Left cardiac atrium (tissue), 4 donors: ENCODE results near the gene TRIM31. TPM values are rescaled to one million over a fixed set of nuclear protein-coding genes. Genes with fewer than 3 reads are reported as not detected.

Experiments used
- ATAC-seq, 2 donors: fragments of 200-7000 bp; cut with Tn5 transposase; one replicate each; pipeline ENCODE4 v1.9.1; 2020; ENCODE audit warnings: mild to moderate bottlenecking in 2 of 2, moderate library complexity in 2 of 2
- DNase-seq: peaks from one replicate; pipeline ENCODE4 v3.0.0-alpha.2; 2020
- intact Hi-C, 2 donors: fragments of 100-400 bp; cut with DNase I; formaldehyde crosslinking; loops; one replicate each; pipeline versions ENCODE4 v1.14.1 to v1.15.1; 2022 to 2023
- long read RNA-seq: library from polyadenylated mRNA; unstranded; transcript quantifications from one replicate; pipeline ENCODE4 v2.0.0, GENCODE V29; 2021
- total RNA-seq, 2 donors: library from RNA; stranded (reverse); fragmentation: NEBNext Ultra II Directional; extraction: Animal tissue kit (Norgen Biotek cat#: 25700); gene quantifications; one replicate each; pipeline ENCODE4 v1.2.1, GENCODE V29; 2021
- donor health status: DM: no; HTN: yes; CAD: no.
- donor health status: DM: no; HTN: yes; CAD: no; lungs with severe emphysema.
- donor health status: DM: yes; HTN: yes; CAD: no.
- donor health status: Dilated cardiomyopathy.

Gene TRIM31, protein sequence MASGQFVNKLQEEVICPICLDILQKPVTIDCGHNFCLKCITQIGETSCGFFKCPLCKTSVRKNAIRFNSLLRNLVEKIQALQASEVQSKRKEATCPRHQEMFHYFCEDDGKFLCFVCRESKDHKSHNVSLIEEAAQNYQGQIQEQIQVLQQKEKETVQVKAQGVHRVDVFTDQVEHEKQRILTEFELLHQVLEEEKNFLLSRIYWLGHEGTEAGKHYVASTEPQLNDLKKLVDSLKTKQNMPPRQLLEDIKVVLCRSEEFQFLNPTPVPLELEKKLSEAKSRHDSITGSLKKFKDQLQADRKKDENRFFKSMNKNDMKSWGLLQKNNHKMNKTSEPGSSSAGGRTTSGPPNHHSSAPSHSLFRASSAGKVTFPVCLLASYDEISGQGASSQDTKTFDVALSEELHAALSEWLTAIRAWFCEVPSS
- not detected for total RNA-seq
- long read RNA-seq, result 0 reads

- DNase-seq (no peak), ATAC-seq (no peak)
- intact Hi-C loops, result loop anchor here in 1 of 2 donors (10.0 kb wide), 1 partner anchor 62 kb away; no protein-coding TSS in a partner anchor
Observed at GRCh38 chr6:30113003-30113759, at the start of gene TRIM31. Gene TRIM31, minus strand, starts transcription at chr6:30113090. Its CDS starts 285 bp downstream, at chr6:30112805.

GRCh38 chr6:30162265-30163089, 49.6 kb upstream of the TRIM31 start:
- DNase-seq (no peak), ATAC-seq (no peak)
- intact Hi-C loops, result no loop called here

DNA sequence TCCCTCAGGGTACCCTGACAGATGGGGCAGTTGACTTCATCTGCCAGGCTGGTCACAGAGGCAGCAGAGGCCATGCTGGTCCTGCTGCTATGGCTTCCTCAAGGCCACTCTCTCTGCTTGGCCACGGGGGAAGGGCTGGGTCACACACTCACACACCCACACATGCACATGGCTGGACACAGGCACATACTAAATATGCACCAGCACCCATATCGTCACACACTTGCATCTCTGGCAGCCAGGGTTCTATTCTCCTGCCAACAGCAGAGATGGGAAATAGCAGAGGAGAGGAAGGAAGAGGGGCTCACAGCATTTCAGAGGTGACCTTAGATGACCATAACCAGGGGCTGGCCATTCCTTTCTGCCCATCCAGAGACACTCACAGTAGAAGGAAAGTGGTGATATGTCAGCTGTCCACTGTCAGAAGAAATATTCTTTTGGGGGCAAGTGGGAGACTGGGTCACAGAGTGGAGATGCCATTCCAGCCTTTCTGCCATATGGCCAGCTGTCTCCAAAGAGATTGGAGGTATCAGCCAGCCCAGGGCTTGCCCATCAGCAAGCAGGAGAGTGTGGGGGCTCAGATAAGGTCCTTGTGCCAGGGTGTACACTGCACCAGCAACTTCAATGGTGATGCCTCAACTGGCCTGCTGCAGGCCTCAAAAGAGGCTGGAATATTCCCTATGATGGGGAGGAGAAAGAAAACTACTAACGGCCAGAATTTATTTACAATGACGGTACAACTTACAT, 48.1 kb upstream of the TRIM31 start, which contains the start of gene TRIM10:
TSS of gene TRIM10 (minus strand) at position 427 of the 747 bp plus-strand sequence. CDS start at position 74, 353 bp downstream.
- intact Hi-C loops, result no loop called here
- no peak for ATAC-seq
- DNase-seq, result no peak

GRCh38 chr6:30160008-30160784, 47.3 kb upstream of the TRIM31 start:
- DNase-seq, result no peak
- no peak for ATAC-seq
- intact Hi-C loops, result no loop called here

- no peak for DNase-seq
- intact Hi-C loops, result no loop called here
- no peak for ATAC-seq
Observed at GRCh38 chr6:30158475-30159040, 45.7 kb upstream of the TRIM31 start.

GRCh38 chr6:30157999-30158398, 45.1 kb upstream of the TRIM31 start:
- no peak for ATAC-seq

DNA sequence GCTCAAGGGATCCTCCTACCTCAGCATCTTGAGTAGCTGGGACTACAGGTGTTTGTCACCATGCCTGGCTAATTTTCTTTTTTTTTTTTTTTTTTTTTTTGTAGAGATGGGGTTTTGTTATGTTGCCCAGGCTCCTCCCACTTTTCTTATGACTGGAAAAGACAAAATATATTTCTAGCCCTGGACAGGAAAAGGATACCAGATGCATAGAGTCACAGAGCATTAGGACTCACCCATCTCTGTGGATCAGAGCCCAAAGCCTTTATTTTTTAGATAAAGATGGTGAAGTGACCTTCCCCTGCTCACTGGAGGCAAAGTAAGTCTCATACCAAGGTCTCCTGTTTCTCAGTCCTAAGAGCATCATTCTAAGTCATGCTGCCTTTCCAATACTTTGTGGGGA, 44.7 kb upstream of the TRIM31 start:
- intact Hi-C loops, result no loop called here
- DNase-seq (no peak), ATAC-seq (no peak)

More at GRCh38 chr6:30157999-30158398, 45.1 kb upstream of the TRIM31 start:
- intact Hi-C loops, result no loop called here
- no peak for DNase-seq

DNA sequence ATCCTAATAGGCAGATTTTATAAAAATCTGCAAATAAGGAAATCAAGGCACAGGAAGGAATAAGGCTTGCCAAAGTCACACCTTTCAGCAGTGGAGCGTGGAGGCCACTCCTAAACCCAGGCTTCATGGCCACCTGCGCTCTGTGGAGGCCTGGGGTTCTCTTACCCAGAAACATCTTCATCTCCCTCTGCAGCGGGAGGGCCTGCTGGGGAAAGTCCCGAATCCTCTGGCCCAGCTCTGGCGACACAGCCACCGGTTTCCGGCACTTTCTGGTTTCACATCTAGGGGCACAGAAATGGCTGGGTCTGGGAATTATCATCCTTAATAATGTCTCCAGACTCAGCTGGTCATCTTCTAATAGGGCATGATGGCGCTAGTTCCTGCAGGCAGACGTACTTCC, 43.9 kb upstream of the TRIM31 start:
- DNase-seq (no peak), ATAC-seq (no peak)
- intact Hi-C loops, result no loop called here

DNA sequence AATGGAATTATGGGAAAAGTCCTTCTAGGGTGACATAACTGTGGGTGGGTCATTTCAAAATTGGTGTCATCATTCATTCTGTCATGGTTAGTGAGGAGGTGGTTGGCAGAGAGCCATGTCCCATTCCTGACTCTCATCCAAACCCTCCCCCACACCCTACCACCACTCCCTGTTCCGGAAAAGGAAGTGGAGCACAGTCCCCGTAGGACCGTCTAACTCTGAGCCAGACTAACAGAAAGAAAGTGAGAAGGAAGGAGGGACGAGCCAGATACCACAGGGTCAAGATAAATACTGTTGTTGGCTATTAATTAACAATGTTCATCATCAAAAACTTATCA, 43.3 kb upstream of the TRIM31 start:
- intact Hi-C loops, result no loop called here
- DNase-seq (peak; percentile 64), ATAC-seq (peak in 1 of 2 donors; percentile 80)

- ATAC-seq, result no peak
- no peak for DNase-seq
- intact Hi-C loops, result no loop called here
Observed at GRCh38 chr6:30155520-30156261, 42.8 kb upstream of the TRIM31 start.

GRCh38 chr6:30154709-30155519, 42.0 kb upstream of the TRIM31 start:
- no peak for DNase-seq
- intact Hi-C loops, result no loop called here
- ATAC-seq, result peak in 1 of 2 donors; percentile 79

- intact Hi-C loops, result no loop called here
- ATAC-seq (no peak), DNase-seq (no peak)
Observed at GRCh38 chr6:30154061-30154460, 41.2 kb upstream of the TRIM31 start.

DNA sequence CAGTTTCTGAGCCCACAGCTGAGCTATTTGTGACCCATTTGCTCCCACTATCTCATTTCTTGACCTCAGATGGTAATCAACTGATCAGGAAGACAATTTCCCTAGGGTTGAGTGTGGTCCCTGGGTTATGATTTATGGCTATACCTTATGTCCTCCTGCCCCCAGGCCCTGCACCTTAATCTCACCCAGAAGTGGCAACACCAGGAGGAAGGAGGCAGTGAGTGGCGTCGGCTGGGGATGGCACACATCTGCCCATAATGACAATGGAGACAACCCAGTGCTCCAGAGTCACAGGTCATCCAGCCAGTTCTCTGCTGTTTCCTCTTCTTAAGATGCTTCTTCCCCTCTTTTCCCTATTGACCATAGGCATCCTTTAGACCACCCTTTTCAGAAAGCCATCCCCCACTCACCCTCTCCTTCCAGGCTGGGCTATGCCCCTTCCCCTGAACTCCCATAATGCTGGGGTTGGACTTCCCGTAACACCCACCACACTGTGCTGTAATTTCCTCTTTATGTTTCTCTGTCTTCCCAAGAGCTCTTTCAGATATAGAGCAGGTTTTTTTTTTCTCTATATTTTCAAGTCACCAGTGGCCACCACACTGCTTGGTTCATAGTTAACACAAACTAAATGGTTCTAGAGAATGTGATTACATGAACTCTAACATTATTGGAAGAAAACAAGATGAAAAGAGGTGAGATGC, 40.2 kb upstream of the TRIM31 start:
- DNase-seq (no peak), ATAC-seq (no peak)
- intact Hi-C loops, result no loop called here

- no peak for ATAC-seq
Observed at GRCh38 chr6:30152016-30152673, 39.3 kb upstream of the TRIM31 start.

GRCh38 chr6:30151580-30151979, 38.7 kb upstream of the TRIM31 start:
- intact Hi-C loops, result no loop called here
- ATAC-seq (no peak), DNase-seq (no peak)

More at GRCh38 chr6:30152016-30152673, 39.3 kb upstream of the TRIM31 start:
- DNase-seq, result no peak
- intact Hi-C loops, result no loop called here
